ENCODE data around the gene VSTM2L. TPM values are rescaled to one million over a fixed set of nuclear protein-coding genes. Genes with fewer than 3 reads are reported as not detected.

Gene VSTM2L
- total RNA-seq, 2 donors from 2014 or later: 1.4 to 2.9 TPM

GRCh38 chr20:37904008-37904642 lies 1.2 kb downstream of the VSTM2L start:
- H3K36me3 Mint-ChIP-seq (ENCODE audit: low read depth): no peaks in the 10 kb centered on the region
- Histone ChIP-seq H3K36me3 (ENCODE audit: control insufficient read depth, insufficient read depth, low read length) (no peaks in the 10 kb centered on the region), H3K4me3 (ENCODE audit: low read length) (no peak overlapping the region), H3K9me3 (ENCODE audit: control insufficient read depth, low read length) (no peaks in the 10 kb centered on the region), H3K27ac (ENCODE audit: low read depth, low read length) (no peak overlapping the region), H3K9ac (ENCODE audit: extremely low read depth, low read length, poor library complexity, severe bottlenecking) (no peak overlapping the region), H3K27me3 (ENCODE audit: control insufficient read depth, insufficient read depth, low read length, poor library complexity, severe bottlenecking) (peaks cover 33% of the 10 kb centered on the region), H3K4me1 (ENCODE audit: control insufficient read depth, insufficient read depth, low read length) (no peaks in the 10 kb centered on the region)
- peak overlapping the region; percentile 49 for H3K4me3 Mint-ChIP-seq
- 81 to 91% methylated on average over 10 to 12 of the region's 12 CpGs for WGBS, 2 experiments (ENCODE audit: insufficient coverage in 1 of 2, insufficient read length in 1 of 2)
- no peak for DNase-seq
- H3K4me1 Mint-ChIP-seq: peaks cover 12% of the 10 kb centered on the region
- peaks cover 64% of the 10 kb centered on the region for H3K27me3 Mint-ChIP-seq (ENCODE audit: insufficient read depth)
- no peaks in the 10 kb centered on the region for H3K9me3 Mint-ChIP-seq
- H3K27ac Mint-ChIP-seq: no peak overlapping the region
- no peak for TF ChIP-seq CTCF (conservative IDR thresholded peaks at IDR 0.05)

GRCh38 chr20:37904845-37905373 lies 2.0 kb downstream of the VSTM2L start:
- H3K36me3 Mint-ChIP-seq (ENCODE audit: low read depth): no peaks in the 10 kb centered on the region
- H3K27ac Mint-ChIP-seq: no peak overlapping the region
- Histone ChIP-seq H3K4me1 (ENCODE audit: control insufficient read depth, insufficient read depth, low read length) (no peaks in the 10 kb centered on the region), H3K27me3 (ENCODE audit: control insufficient read depth, insufficient read depth, low read length, poor library complexity, severe bottlenecking) (peaks cover 33% of the 10 kb centered on the region), H3K9ac (ENCODE audit: extremely low read depth, low read length, poor library complexity, severe bottlenecking) (no peak overlapping the region), H3K9me3 (ENCODE audit: control insufficient read depth, low read length) (no peaks in the 10 kb centered on the region), H3K4me3 (ENCODE audit: low read length) (no peak overlapping the region), H3K36me3 (ENCODE audit: control insufficient read depth, insufficient read depth, low read length) (no peaks in the 10 kb centered on the region), H3K27ac (ENCODE audit: low read depth, low read length) (no peak overlapping the region)
- H3K4me3 Mint-ChIP-seq: no peak overlapping the region
- peaks cover 12% of the 10 kb centered on the region for H3K4me1 Mint-ChIP-seq
- H3K27me3 Mint-ChIP-seq (ENCODE audit: insufficient read depth): peaks cover 60% of the 10 kb centered on the region
- H3K9me3 Mint-ChIP-seq: no peaks in the 10 kb centered on the region
- 86 to 88% methylated on average over 1 to 8 of the region's 8 CpGs for WGBS, 2 experiments (ENCODE audit: insufficient coverage in 1 of 2, insufficient read length in 1 of 2)
- TF ChIP-seq CTCF (conservative IDR thresholded peaks at IDR 0.05): no peak
- DNase-seq: no peak

GRCh38 chr20:37905671-37906613 lies 3.0 kb downstream of the VSTM2L start:
- H3K4me3 Mint-ChIP-seq: no peak overlapping the region
- peaks cover 31% of the 10 kb centered on the region for H3K27me3 ChIP-seq (ENCODE audit: control insufficient read depth, insufficient read depth, low read length, poor library complexity, severe bottlenecking)
- WGBS, 2 experiments (ENCODE audit: insufficient coverage in 1 of 2, insufficient read length in 1 of 2): 90 to 96% methylated on average over 10 to 16 of the region's 16 CpGs

More at GRCh38 chr20:37905671-37906613, 3.0 kb downstream of the VSTM2L start:
- no peak overlapping the region for H3K4me3 ChIP-seq (ENCODE audit: low read length)
- TF ChIP-seq CTCF (conservative IDR thresholded peaks at IDR 0.05): no peak
- Mint-ChIP-seq H3K4me1 (peaks cover 12% of the 10 kb centered on the region), H3K27ac (no peak overlapping the region), H3K27me3 (ENCODE audit: insufficient read depth) (peaks cover 51% of the 10 kb centered on the region), H3K36me3 (ENCODE audit: low read depth) (no peaks in the 10 kb centered on the region), H3K9me3 (no peaks in the 10 kb centered on the region)
- H3K9me3 ChIP-seq (ENCODE audit: control insufficient read depth, low read length): no peaks in the 10 kb centered on the region
- H3K4me1 ChIP-seq (ENCODE audit: control insufficient read depth, insufficient read depth, low read length): no peaks in the 10 kb centered on the region
- H3K27ac ChIP-seq (ENCODE audit: low read depth, low read length): peak overlapping the region; percentile 93
- no peaks in the 10 kb centered on the region for H3K36me3 ChIP-seq (ENCODE audit: control insufficient read depth, insufficient read depth, low read length)
- no peak overlapping the region for H3K9ac ChIP-seq (ENCODE audit: extremely low read depth, low read length, poor library complexity, severe bottlenecking)
- no peak for DNase-seq
